Adipocyte (in vitro differentiated cells): Measurements from ENCODE around the gene KCNG2.

ENCODE experiments used
- DNase-seq: peaks from one replicate; pipeline ENCODE4 v3.0.0-alpha.2; 2015; ENCODE audit warnings: low read depth
- H3K27me3 ChIP-seq: replicated peaks from 2 replicates; pipeline ENCODE4 v1.7.0; 2013; ENCODE audit warnings: mild to moderate bottlenecking, low read length, moderate library complexity; ENCODE audit not compliant: control insufficient read depth, insufficient read depth
- H3K36me3 ChIP-seq: 2 replicates; pipeline ENCODE4 v1.7.0; 2013; ENCODE audit warnings: low read length, mild to moderate bottlenecking, moderate library complexity; ENCODE audit not compliant: control insufficient read depth, insufficient read depth, severe bottlenecking
- H3K4me1 ChIP-seq: 2 replicates; pipeline ENCODE4 v1.7.0; 2013; ENCODE audit warnings: mild to moderate bottlenecking, low read length, moderate library complexity; ENCODE audit not compliant: control insufficient read depth, insufficient read depth
- H3K4me3 ChIP-seq: 2 replicates; pipeline ENCODE4 v1.7.0; 2013; ENCODE audit warnings: mild to moderate bottlenecking, low read length, moderate library complexity
- H3K9ac ChIP-seq: 2 replicates; pipeline ENCODE4 v1.7.0; 2013; ENCODE audit warnings: mild to moderate bottlenecking, low read length, moderate library complexity
- H3K9me3 ChIP-seq: 2 replicates; pipeline ENCODE4 v1.7.0; 2013; ENCODE audit warnings: mild to moderate bottlenecking, low read length, moderate library complexity; ENCODE audit not compliant: control insufficient read depth

The KCNG2 gene

DNA sequence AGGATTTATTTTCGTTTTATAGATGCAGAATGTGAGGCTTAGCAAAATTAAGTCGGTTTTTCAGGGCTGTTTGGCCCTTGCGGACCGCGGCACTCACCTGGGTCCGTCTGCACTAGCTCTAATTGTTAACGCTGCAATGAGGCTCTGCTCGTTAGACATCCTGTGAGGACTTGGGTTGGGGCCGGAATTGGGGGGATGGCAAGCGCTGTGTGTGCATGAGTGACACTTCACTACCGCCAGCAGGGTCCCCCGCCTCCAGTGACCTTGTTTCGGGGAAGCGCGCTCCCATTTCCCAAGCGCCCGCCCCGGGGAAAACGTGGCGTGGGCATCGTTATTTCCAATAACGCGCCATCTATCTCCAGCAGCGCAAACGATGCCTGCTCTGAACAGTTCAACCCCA, 54.2 kb downstream of the KCNG2 start:
- H3K9me3 ChIP-seq: no peaks in the 10 kb centered on the region
- no peak overlapping the region for H3K9ac ChIP-seq
- no peak for DNase-seq

GRCh38 chr18:79852561-79853302, 55.0 kb downstream of the KCNG2 start:
- Histone ChIP-seq H3K4me3 (no peak overlapping the region), H3K9me3 (no peaks in the 10 kb centered on the region), H3K9ac (no peak overlapping the region), H3K4me1 (peaks cover 12% of the 10 kb centered on the region), H3K36me3 (no peaks in the 10 kb centered on the region), H3K27me3 (peaks cover 23% of the 10 kb centered on the region)
- no peak for DNase-seq

More for the DNA sequence above, 54.2 kb downstream of the KCNG2 start:
- H3K4me3 ChIP-seq: no peak overlapping the region
- H3K36me3 ChIP-seq: no peaks in the 10 kb centered on the region
- H3K4me1 ChIP-seq: peaks cover 4% of the 10 kb centered on the region
- H3K27me3 ChIP-seq: peaks cover 23% of the 10 kb centered on the region

DNA sequence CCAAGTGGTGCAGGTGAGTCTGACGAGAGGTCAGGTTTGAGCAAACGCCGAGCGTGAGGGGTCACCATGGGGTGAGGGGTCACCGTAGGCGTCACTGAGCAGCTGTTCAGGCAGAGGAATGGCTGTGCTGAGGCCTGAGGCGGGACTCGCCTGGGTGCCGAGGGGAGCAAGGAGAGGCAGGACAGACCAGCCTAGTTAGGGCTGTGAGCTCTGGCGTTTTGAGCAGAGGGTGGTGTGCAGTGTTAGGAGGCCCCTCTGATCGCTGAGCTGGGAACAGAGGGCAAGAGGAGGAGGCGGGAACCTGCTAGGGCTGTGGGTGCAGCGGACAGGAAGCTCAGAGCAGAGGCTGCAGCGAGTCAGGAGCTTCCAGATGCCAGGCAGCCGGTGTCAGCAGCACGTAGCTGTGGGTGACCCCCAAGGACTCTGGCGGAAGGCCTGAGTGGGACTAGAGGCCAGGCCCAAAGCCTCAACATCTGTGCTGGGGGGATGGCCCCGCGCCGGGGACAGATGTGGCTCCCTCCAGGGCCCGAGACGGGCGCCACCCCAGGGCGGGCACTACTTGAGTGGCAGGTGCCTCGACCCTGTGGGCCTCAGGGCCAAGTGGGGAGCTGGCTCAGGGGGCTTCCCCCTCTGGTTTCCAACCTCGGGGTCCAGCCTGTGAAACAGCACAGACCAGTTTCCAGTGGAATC, 55.7 kb downstream of the KCNG2 start:
- no peak for DNase-seq
- no peak overlapping the region for H3K9ac ChIP-seq
- no peaks in the 10 kb centered on the region for H3K36me3 ChIP-seq

DNA sequence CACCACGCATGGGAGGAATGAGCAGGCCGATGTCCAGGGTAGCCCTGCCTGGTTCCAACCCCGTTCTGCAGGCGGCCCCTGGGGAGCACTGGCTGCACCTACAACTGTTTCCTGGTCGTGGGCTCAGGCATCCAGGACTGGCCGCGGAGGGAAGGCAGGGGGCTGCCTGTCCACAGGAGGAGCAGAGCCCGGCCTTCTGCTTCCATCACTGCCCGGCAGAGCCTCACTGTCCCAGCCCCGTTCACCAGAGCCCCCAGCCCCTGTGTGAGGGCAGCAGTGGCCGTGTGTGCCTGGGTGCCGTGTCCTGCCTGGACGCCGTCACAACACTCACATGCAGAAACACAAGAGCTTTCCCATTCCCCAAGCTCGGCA, 56.2 kb downstream of the KCNG2 start:
- DNase-seq: no peak
- H3K27me3 ChIP-seq: peaks cover 26% of the 10 kb centered on the region
- H3K9me3 ChIP-seq: no peaks in the 10 kb centered on the region
- H3K4me3 ChIP-seq: no peak overlapping the region
- no peak overlapping the region for H3K9ac ChIP-seq
- no peaks in the 10 kb centered on the region for H3K36me3 ChIP-seq
- peaks cover 12% of the 10 kb centered on the region for H3K4me1 ChIP-seq

More for the DNA sequence above, 55.7 kb downstream of the KCNG2 start:
- no peak overlapping the region for H3K4me3 ChIP-seq
- peaks cover 12% of the 10 kb centered on the region for H3K4me1 ChIP-seq
- H3K9me3 ChIP-seq: no peaks in the 10 kb centered on the region
- peaks cover 24% of the 10 kb centered on the region for H3K27me3 ChIP-seq

DNA sequence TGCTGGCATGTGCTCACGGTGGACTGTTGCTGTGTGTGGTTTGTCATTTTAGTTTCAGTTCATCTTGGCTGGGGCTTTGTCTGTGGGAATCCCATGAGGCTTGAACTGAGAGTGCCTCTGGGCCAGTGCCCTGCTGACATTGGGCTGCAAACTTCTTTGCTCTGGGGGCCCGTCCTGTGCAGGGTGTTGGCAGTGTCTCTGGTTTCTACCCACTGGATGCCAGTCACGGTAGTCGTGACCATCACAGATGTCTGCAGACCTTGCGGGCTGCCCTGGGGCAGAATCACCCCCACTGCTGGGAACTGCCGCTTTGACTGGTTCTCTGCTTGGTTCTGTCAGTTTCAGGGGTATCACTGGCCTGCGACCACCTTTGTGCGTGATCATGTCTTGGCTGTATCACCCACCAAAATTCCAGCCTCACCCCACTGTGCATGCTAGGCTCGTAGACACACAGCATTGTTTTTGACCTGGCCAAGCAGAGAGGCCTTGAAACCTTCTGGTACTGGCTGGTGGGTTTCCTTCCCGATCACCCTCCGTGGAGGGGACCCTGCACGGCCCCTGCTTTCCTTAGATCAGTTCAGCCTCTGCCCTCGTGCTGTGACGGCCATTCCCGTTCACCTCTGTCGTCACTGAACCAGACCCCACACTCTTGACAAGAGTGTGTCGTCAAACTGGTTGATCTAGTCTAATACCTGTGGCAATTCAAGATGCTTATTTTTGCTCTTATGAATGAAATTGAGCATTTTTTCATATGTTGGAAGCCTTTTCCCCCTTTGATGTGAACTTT, 57.6 kb downstream of the KCNG2 start:
- Histone ChIP-seq H3K27me3 (peaks cover 26% of the 10 kb centered on the region), H3K4me3 (no peak overlapping the region), H3K9me3 (peaks cover 5% of the 10 kb centered on the region), H3K36me3 (no peaks in the 10 kb centered on the region), H3K9ac (no peak overlapping the region), H3K4me1 (peaks cover 12% of the 10 kb centered on the region)
- no peak for DNase-seq

- H3K36me3 ChIP-seq: no peaks in the 10 kb centered on the region
- DNase-seq: peak; percentile 37
Measured at GRCh38 chr18:79856119-79857007, 58.6 kb downstream of the KCNG2 start.

GRCh38 chr18:79857082-79857671, 59.4 kb downstream of the KCNG2 start:
- Histone ChIP-seq H3K4me3 (peak overlapping the region; percentile 42), H3K9me3 (peaks cover 14% of the 10 kb centered on the region), H3K36me3 (no peaks in the 10 kb centered on the region), H3K9ac (no peak overlapping the region), H3K4me1 (peaks cover 12% of the 10 kb centered on the region), H3K27me3 (peaks cover 26% of the 10 kb centered on the region)
- peak; percentile 37 for DNase-seq

More at GRCh38 chr18:79856119-79857007, 58.6 kb downstream of the KCNG2 start:
- Histone ChIP-seq H3K27me3 (peaks cover 23% of the 10 kb centered on the region), H3K9ac (no peak overlapping the region), H3K9me3 (peaks cover 5% of the 10 kb centered on the region), H3K4me3 (no peak overlapping the region), H3K4me1 (peaks cover 12% of the 10 kb centered on the region)

- DNase-seq: no peak
- Histone ChIP-seq H3K27me3 (peaks cover 26% of the 10 kb centered on the region), H3K4me3 (no peak overlapping the region), H3K36me3 (no peaks in the 10 kb centered on the region), H3K9ac (no peak overlapping the region), H3K4me1 (peaks cover 12% of the 10 kb centered on the region), H3K9me3 (peaks cover 19% of the 10 kb centered on the region)
Measured at GRCh38 chr18:79859314-79859713, 61.6 kb downstream of the KCNG2 start.

GRCh38 chr18:79861687-79862086, 63.9 kb downstream of the KCNG2 start:
- Histone ChIP-seq H3K27me3 (peaks cover 19% of the 10 kb centered on the region), H3K36me3 (no peaks in the 10 kb centered on the region), H3K9ac (no peak overlapping the region), H3K4me1 (peaks cover 7% of the 10 kb centered on the region), H3K9me3 (peaks cover 19% of the 10 kb centered on the region), H3K4me3 (no peak overlapping the region)
- no peak for DNase-seq

GRCh38 chr18:79862562-79862961, 64.8 kb downstream of the KCNG2 start:
- DNase-seq: no peak
- peaks cover 19% of the 10 kb centered on the region for H3K27me3 ChIP-seq
- H3K4me1 ChIP-seq: peaks cover 1% of the 10 kb centered on the region
- H3K9ac ChIP-seq: no peak overlapping the region
- peaks cover 19% of the 10 kb centered on the region for H3K9me3 ChIP-seq
- H3K4me3 ChIP-seq: no peak overlapping the region
- no peaks in the 10 kb centered on the region for H3K36me3 ChIP-seq
